Peyer's patch (tissue), 4 donors: ENCODE data around the gene ARHGEF38. TPM values are rescaled to one million over a fixed set of nuclear protein-coding genes. Genes with fewer than 3 reads are reported as not detected.
"Not testable (repeated sequence)": the region's sequence is repeated elsewhere in the genome, so short reads cannot be mapped to it uniquely, and the experiment has no call there.

Source experiments
- DNase-seq, 3 donors: peaks; one replicate each; pipeline ENCODE4 v3.0.0-alpha.2; 2017 to 2019
- H3K27ac ChIP-seq, 4 donors: fragments of 200-600 bp; sonication (generic); one replicate each; pipeline ENCODE4 v1.5.1; 2016 to 2019
- H3K27me3 ChIP-seq, 2 donors: fragments of 200-600 bp; sonication (generic); one replicate each; pipeline ENCODE4 v1.5.1; 2019
- H3K36me3 ChIP-seq, 3 donors: fragments of 200-600 bp; sonication (generic); one replicate each; pipeline ENCODE4 v1.5.1; 2016 to 2019
- H3K4me1 ChIP-seq, 4 donors: fragments of 200-600 bp; sonication (generic); one replicate each; pipeline ENCODE4 v1.5.1; 2016 to 2019
- H3K4me3 ChIP-seq, 4 donors: fragments of 200-600 bp; sonication (generic); 1 replicate in 3 of 4; 2 replicates in 1 of 4; pipeline ENCODE4 v1.5.1; 2016 to 2019; ENCODE audit warnings: mild to moderate bottlenecking in 1 of 4
- H3K9me3 ChIP-seq, 4 donors: fragments of 200-600 bp; sonication (generic); one replicate each; pipeline ENCODE4 v1.5.1; 2016 to 2019; ENCODE audit warnings: mild to moderate bottlenecking in 1 of 4
- CTCF ChIP-seq, 6 experiments: fragments of 450-650 bp in 4 of 6; fragments of 200-600 bp in 2 of 6; sonication (generic) in 1 of 6; IDR thresholded peaks; one replicate each; pipeline ENCODE4 v1.5.1; 2017 to 2019; ENCODE audit warnings: antibody characterized with exemption in 6 of 6, mild to moderate bottlenecking in 3 of 6, moderate library complexity in 1 of 6
- POLR2A ChIP-seq, 2 donors: fragments of 450-650 bp; IDR thresholded peaks; one replicate each; pipeline ENCODE4 v1.5.1; 2017; ENCODE audit warnings: antibody characterized with exemption in 2 of 2, mild to moderate bottlenecking in 2 of 2, moderate library complexity in 2 of 2
- small RNA-seq, 2 donors: library from RNA; depleted of rRNA; stranded (forward); fragments of <200 nt; gene quantifications; one replicate each; pipeline ENCODE3, GENCODE V24; 2016
- total RNA-seq, 4 donors: library from RNA; depleted of rRNA; stranded (reverse); fragments of >200 nt; gene quantifications; one replicate each; pipeline ENCODE4 v1.1.0, GENCODE V29; 2016

The ARHGEF38 gene
- total RNA-seq, 4 donors from 2014 or later: 17.3 to 31.8 (median 25.4) TPM

- Histone ChIP-seq H3K36me3 (no peaks in the 10 kb centered on the region), H3K4me1 (no peaks in the 10 kb centered on the region), H3K27ac (no peak overlapping the region), H3K9me3 (no peaks in the 10 kb centered on the region), H3K27me3 (no peaks in the 10 kb centered on the region), H3K4me3 (no peak overlapping the region)
- DNase-seq: no peak
- TF ChIP-seq CTCF (IDR thresholded peaks at IDR 0.05) (no peak), POLR2A (IDR thresholded peaks at IDR 0.05) (no peak)
These were observed 173.2 kb downstream of the ARHGEF38 start for GRCh38 chr4:105725623-105726022.

DNA sequence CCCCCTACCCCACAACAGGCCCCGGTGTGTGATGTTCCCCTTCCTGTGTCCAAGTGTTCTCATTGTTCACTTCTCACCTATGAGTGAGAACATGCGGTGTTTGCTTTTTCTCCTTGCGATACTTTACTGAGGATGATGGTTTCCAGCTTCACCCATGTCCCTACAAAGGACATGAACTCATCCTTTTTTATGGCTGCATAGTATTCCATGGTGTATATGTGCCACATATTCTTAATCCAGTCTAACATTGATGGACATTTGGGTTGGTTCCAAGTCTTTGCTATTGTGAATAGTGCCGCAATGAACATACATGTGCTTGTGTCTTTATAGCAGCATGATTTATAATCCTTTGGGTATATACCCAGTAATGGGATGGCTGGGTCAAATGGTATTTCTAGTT lies 177.5 kb downstream of the ARHGEF38 start:
- not testable (repeated sequence) for H3K9me3 ChIP-seq, H3K36me3 ChIP-seq, DNase-seq, H3K4me3 ChIP-seq, H3K27me3 ChIP-seq, H3K27ac ChIP-seq, H3K4me1 ChIP-seq

Small RNAs within 50 kb of the gene (small RNA-seq; reads per million reads assigned to genes)
- 0 reads per million in 2 donors for gene ATP5F1EP1

Other genes with a start within 250 kb of the ARHGEF38 start
- gene PPA2, start 78.6 kb upstream of the ARHGEF38 start, total RNA-seq: 100 to 1,000 TPM in 3 of 4 donors, 10 to 100 TPM in 1; 58.4 to 140 (median 104) TPM
- 10 to 100 TPM in 3 of 4 donors, 1 to 10 TPM in 1; 2.5 to 25.3 (median 21.1) TPM for gene INTS12, start 156.1 kb downstream of the ARHGEF38 start, total RNA-seq
- 10 to 100 TPM in 2 of 4 donors, 1 to 10 TPM in 2; 6.4 to 23.1 (median 10.3) TPM for gene GSTCD, start 156.2 kb downstream of the ARHGEF38 start, total RNA-seq